SK-N-MC (cell line): ENCODE data around the gene C22orf15.

Source experiments
- EZH2 ChIP-seq: fragments of 200-600 bp; sonication (generic); IDR thresholded peaks from one replicate; pipeline ENCODE4 v1.6.1; 2017; ENCODE audit warnings: antibody characterized with exemption
- FOXP2 ChIP-seq: optimal IDR thresholded peaks from 2 replicates; pipeline ENCODE3; 2011; ENCODE audit warnings: mild to moderate bottlenecking, moderate library complexity; ENCODE audit not compliant: insufficient read depth; ENCODE audit errors: extremely low read length, control extremely low read depth
- POLR2AphosphoS5 ChIP-seq: IDR thresholded peaks from 2 replicates; pipeline ENCODE4 v1.6.1; 2012; ENCODE audit warnings: mild to moderate bottlenecking, low read depth, low read length, borderline replicate concordance

- no peak for TF ChIP-seq EZH2
- no peak for TF ChIP-seq POLR2AphosphoS5
- TF ChIP-seq FOXP2 = no peak
These were observed 12.2 kb downstream of the C22orf15 start for GRCh38 chr22:23774922-23775436.
